DND-41 (cell line): ENCODE results near the gene CARF.

ENCODE experiments used
- ATAC-seq: fragments of 200-7000 bp; cut with Tn5 transposase; 3 replicates; pipeline ENCODE4 v1.9.1; 2021; ENCODE audit warnings: low read depth; ENCODE audit not compliant: insufficient read depth
- DNase-seq: peaks from one replicate; pipeline ENCODE4 v3.0.0-alpha.2; 2020
- H2AFZ ChIP-seq: 2 replicates; pipeline ENCODE4 v1.6.0; 2012; ENCODE audit warnings: low read depth, low read length
- H3K27ac ChIP-seq: 2 replicates; pipeline ENCODE4 v1.5.1; 2012; ENCODE audit warnings: low read length, inconsistent platforms
- H3K27me3 ChIP-seq: fragments of 200-600 bp; sonication (generic); 2 replicates; pipeline ENCODE4 v1.6.0; 2012; ENCODE audit warnings: low read length, mild to moderate bottlenecking, inconsistent platforms; ENCODE audit not compliant: insufficient read depth, poor library complexity
- H3K36me3 ChIP-seq: 2 replicates; pipeline ENCODE4 v1.5.1; 2012; ENCODE audit warnings: low read length, inconsistent platforms; ENCODE audit not compliant: insufficient read depth
- H3K4me1 ChIP-seq: 2 replicates; pipeline ENCODE4 v1.5.1; 2012; ENCODE audit warnings: mild to moderate bottlenecking, low read length; ENCODE audit not compliant: insufficient read depth
- H3K4me2 ChIP-seq: 2 replicates; pipeline ENCODE4 v1.6.0; 2012; ENCODE audit warnings: mild to moderate bottlenecking, moderate library complexity, low read length, inconsistent platforms; ENCODE audit not compliant: insufficient read depth
- H3K4me3 ChIP-seq, 2 experiments: fragments of 200-600 bp in 1 of 2; shearing (Covaris generic) in 1 of 2; 2 replicates each; pipeline ENCODE4 v1.5.1; 2012 to 2016; ENCODE audit warnings: inconsistent platforms in 2 of 2, low read length in 2 of 2, mild to moderate bottlenecking in 2 of 2, low read depth in 1 of 2, moderate library complexity in 1 of 2
- H3K79me2 ChIP-seq: 2 replicates; pipeline ENCODE4 v1.6.0; 2012; ENCODE audit warnings: low read length, inconsistent platforms; ENCODE audit not compliant: insufficient read depth
- H3K9ac ChIP-seq: 2 replicates; pipeline ENCODE4 v1.6.0; 2012; ENCODE audit warnings: low read depth, mild to moderate bottlenecking, inconsistent platforms, low read length, moderate library complexity
- H3K9me3 ChIP-seq: 2 replicates; pipeline ENCODE4 v1.5.1; 2012; ENCODE audit warnings: low read length, moderate library complexity, mild to moderate bottlenecking, inconsistent platforms; ENCODE audit not compliant: insufficient read depth, severe bottlenecking
- H4K20me1 ChIP-seq: 2 replicates; pipeline ENCODE4 v1.6.0; 2012; ENCODE audit warnings: low read length; ENCODE audit not compliant: insufficient read depth
- EZH2 ChIP-seq: IDR thresholded peaks from 3 replicates; pipeline ENCODE4 v1.6.1; 2012; ENCODE audit warnings: borderline replicate concordance, low read depth, mild to moderate bottlenecking, moderate library complexity, low read length, inconsistent platforms; ENCODE audit not compliant: severe bottlenecking
- TF ChIP-seq, protein P1 (sequence below): IDR thresholded peaks from 2 replicates; pipeline ENCODE4 v1.5.1; 2012; ENCODE audit warnings: borderline replicate concordance, low read length, moderate library complexity, mild to moderate bottlenecking; ENCODE audit not compliant: poor library complexity, severe bottlenecking; ENCODE audit errors: extremely low read depth

The CARF gene

DNA sequence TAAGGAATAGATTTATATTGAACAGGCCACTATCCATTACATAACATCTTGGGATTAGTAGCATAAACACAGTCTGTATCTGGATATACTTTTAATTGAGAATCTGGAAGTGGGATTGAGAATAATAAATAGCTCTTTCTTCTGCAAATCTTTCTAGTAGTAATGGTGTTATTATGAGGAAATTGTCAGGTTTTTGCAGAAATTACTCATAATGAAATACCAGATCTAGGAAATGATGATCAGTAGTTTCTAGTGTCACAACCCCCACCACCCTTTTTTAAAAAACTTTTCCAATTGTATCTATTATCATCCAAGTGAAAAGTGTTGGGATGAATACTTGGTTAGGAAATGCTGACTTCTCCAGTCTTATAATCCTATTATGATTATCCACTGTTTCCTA is 121.3 kb downstream of the CARF start:
- H4K20me1 ChIP-seq = no peaks in the 10 kb centered on the region
- no peak overlapping the region for H3K4me3 ChIP-seq
- H3K4me2 ChIP-seq = no peak overlapping the region
- H3K9ac ChIP-seq = no peak overlapping the region
- H3K4me1 ChIP-seq = no peaks in the 10 kb centered on the region
- ATAC-seq (no peak), DNase-seq (no peak)
- TF ChIP-seq EZH2 = no peak
- TF ChIP-seq, protein P1, sequence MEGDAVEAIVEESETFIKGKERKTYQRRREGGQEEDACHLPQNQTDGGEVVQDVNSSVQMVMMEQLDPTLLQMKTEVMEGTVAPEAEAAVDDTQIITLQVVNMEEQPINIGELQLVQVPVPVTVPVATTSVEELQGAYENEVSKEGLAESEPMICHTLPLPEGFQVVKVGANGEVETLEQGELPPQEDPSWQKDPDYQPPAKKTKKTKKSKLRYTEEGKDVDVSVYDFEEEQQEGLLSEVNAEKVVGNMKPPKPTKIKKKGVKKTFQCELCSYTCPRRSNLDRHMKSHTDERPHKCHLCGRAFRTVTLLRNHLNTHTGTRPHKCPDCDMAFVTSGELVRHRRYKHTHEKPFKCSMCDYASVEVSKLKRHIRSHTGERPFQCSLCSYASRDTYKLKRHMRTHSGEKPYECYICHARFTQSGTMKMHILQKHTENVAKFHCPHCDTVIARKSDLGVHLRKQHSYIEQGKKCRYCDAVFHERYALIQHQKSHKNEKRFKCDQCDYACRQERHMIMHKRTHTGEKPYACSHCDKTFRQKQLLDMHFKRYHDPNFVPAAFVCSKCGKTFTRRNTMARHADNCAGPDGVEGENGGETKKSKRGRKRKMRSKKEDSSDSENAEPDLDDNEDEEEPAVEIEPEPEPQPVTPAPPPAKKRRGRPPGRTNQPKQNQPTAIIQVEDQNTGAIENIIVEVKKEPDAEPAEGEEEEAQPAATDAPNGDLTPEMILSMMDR = no peak
- H3K27me3 ChIP-seq = no peaks in the 10 kb centered on the region
- no peaks in the 10 kb centered on the region for H3K79me2 ChIP-seq
- no peak overlapping the region for H2AFZ ChIP-seq
- H3K9me3 ChIP-seq = no peaks in the 10 kb centered on the region
- H3K27ac ChIP-seq = no peak overlapping the region
- no peaks in the 10 kb centered on the region for H3K36me3 ChIP-seq

DNA sequence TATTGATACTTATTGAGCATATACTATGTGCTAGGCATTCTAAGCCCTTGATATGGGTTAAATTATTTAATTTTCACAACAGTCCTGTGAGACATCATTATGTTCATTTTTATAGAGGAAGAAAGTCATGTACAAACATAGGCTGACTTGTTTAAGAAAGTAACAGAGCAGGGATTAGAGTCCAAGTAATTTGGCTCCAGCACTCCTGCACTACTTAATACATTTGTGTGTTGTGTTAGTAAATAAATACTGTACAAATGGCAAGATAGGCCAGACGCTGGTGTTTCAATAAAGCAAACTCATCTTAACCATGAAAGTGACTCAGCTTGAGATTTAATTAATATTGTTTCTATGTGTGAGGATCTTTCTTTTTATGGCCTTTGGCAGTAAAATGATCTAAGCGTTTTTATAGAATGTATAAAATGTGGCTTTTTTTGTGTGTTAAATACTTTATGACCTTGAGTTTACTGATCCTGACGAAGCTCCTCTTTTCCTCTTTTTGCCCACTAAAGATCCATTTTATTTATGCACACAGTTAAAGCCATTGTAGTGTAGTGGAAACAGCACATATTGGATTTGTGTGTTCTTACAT is 123.9 kb downstream of the CARF start:
- H3K27me3 ChIP-seq = no peaks in the 10 kb centered on the region
- ATAC-seq (no peak), DNase-seq (no peak)
- TF ChIP-seq EZH2 = no peak
- TF ChIP-seq, protein P1 = no peak
- H3K4me3 ChIP-seq = no peak overlapping the region
- no peaks in the 10 kb centered on the region for H4K20me1 ChIP-seq
- H3K9me3 ChIP-seq = no peaks in the 10 kb centered on the region
- no peaks in the 10 kb centered on the region for H3K36me3 ChIP-seq
- H3K4me2 ChIP-seq = no peak overlapping the region
- H3K27ac ChIP-seq = no peak overlapping the region
- H2AFZ ChIP-seq = no peak overlapping the region
- no peak overlapping the region for H3K9ac ChIP-seq
- no peaks in the 10 kb centered on the region for H3K79me2 ChIP-seq
- H3K4me1 ChIP-seq = no peaks in the 10 kb centered on the region
